Measurements from ENCODE around the gene BAG2. TPM values are rescaled to one million over a fixed set of nuclear protein-coding genes. Genes with fewer than 3 reads are reported as not detected.

Gene BAG2
- polyA plus RNA-seq, 3 donors, result 0.09 to 0.21 (median 0.20) TPM

- H3K27me3 ChIP-seq (ENCODE audit: control insufficient read depth in 2 of 2, insufficient read depth in 2 of 2, low read length in 2 of 2), result no peaks in the 10 kb centered on the region
- no peak overlapping the region for H3K4me3 ChIP-seq (replicated peaks in 1 of 3; ENCODE audit: low read depth in 2 of 3, low read length in 3 of 3)
- no peaks in the 10 kb centered on the region for H4K20me1 ChIP-seq (ENCODE audit: insufficient read depth, low read length)
- H3K27ac ChIP-seq (ENCODE audit: low read depth in 1 of 2, low read length in 2 of 2), result no peak overlapping the region
- H3K9ac ChIP-seq (ENCODE audit: insufficient read depth, low read length, poor library complexity, severe bottlenecking), result no peak overlapping the region
- no peak overlapping the region for H3K4me2 ChIP-seq (replicated peaks; ENCODE audit: extremely low read depth, low read length, poor library complexity, severe bottlenecking)
- H3K4me3 Mint-ChIP-seq, result no peak overlapping the region
- intact Hi-C loops (cut with micrococcal nuclease), result no loop called here
- no peaks in the 10 kb centered on the region for H3K36me3 ChIP-seq (replicated peaks in 1 of 2; ENCODE audit: control insufficient read depth in 1 of 2, insufficient read depth in 2 of 2, low read length in 2 of 2)
- TF ChIP-seq, protein P1, sequence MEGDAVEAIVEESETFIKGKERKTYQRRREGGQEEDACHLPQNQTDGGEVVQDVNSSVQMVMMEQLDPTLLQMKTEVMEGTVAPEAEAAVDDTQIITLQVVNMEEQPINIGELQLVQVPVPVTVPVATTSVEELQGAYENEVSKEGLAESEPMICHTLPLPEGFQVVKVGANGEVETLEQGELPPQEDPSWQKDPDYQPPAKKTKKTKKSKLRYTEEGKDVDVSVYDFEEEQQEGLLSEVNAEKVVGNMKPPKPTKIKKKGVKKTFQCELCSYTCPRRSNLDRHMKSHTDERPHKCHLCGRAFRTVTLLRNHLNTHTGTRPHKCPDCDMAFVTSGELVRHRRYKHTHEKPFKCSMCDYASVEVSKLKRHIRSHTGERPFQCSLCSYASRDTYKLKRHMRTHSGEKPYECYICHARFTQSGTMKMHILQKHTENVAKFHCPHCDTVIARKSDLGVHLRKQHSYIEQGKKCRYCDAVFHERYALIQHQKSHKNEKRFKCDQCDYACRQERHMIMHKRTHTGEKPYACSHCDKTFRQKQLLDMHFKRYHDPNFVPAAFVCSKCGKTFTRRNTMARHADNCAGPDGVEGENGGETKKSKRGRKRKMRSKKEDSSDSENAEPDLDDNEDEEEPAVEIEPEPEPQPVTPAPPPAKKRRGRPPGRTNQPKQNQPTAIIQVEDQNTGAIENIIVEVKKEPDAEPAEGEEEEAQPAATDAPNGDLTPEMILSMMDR (IDR thresholded peaks at IDR 0.05), result no peak
- no peaks in the 10 kb centered on the region for H3K79me2 ChIP-seq (ENCODE audit: insufficient read depth, low read length)
- no peak for DNase-seq
- no CpG with 5 or more reads among the region's 1 CpG for WGBS (ENCODE audit: insufficient coverage)
- no peak overlapping the region for H2AFZ ChIP-seq (ENCODE audit: insufficient read depth, low read depth, low read length, poor library complexity, severe bottlenecking)
- H3K27me3 Mint-ChIP-seq (ENCODE audit: low read depth in 3 of 3), result peaks cover 0 to 5% (median 1%) of the 10 kb centered on the region in 3 donors
- no peaks in the 10 kb centered on the region for H3K9me3 ChIP-seq (replicated peaks in 1 of 2; ENCODE audit: control insufficient read depth in 1 of 2, insufficient read depth in 1 of 2, low read length in 2 of 2)
- no peaks in the 10 kb centered on the region for H3K4me1 ChIP-seq (ENCODE audit: control insufficient read depth in 1 of 2, insufficient read depth in 2 of 2, low read length in 2 of 2)
- no peaks in the 10 kb centered on the region for H3K36me3 Mint-ChIP-seq
- peaks cover 5% of the 10 kb centered on the region for H3K4me1 Mint-ChIP-seq
- no peak overlapping the region for H3K27ac Mint-ChIP-seq
- peaks cover 2 to 6% (median 5%) of the 10 kb centered on the region in 7 donors for H3K9me3 Mint-ChIP-seq
Measured at GRCh38 chr6:57215260-57215659, 43.1 kb downstream of the BAG2 start.

GRCh38 chr6:57216235-57217101, 44.3 kb downstream of the BAG2 start:
- Histone ChIP-seq H3K4me3 (replicated peaks in 1 of 3; ENCODE audit: low read depth in 2 of 3, low read length in 3 of 3) (no peak overlapping the region), H3K9me3 (replicated peaks in 1 of 2; ENCODE audit: control insufficient read depth in 1 of 2, insufficient read depth in 1 of 2, low read length in 2 of 2) (no peaks in the 10 kb centered on the region), H3K9ac (ENCODE audit: insufficient read depth, low read length, poor library complexity, severe bottlenecking) (no peak overlapping the region), H3K27me3 (ENCODE audit: control insufficient read depth in 2 of 2, insufficient read depth in 2 of 2, low read length in 2 of 2) (peaks cover 5 to 7% of the 10 kb centered on the region in 2 donors), H3K4me2 (replicated peaks; ENCODE audit: extremely low read depth, low read length, poor library complexity, severe bottlenecking) (no peak overlapping the region), H2AFZ (ENCODE audit: insufficient read depth, low read depth, low read length, poor library complexity, severe bottlenecking) (no peak overlapping the region), H3K27ac (ENCODE audit: low read depth in 1 of 2, low read length in 2 of 2) (no peak overlapping the region), H4K20me1 (ENCODE audit: insufficient read depth, low read length) (no peaks in the 10 kb centered on the region), H3K79me2 (ENCODE audit: insufficient read depth, low read length) (no peaks in the 10 kb centered on the region), H3K36me3 (replicated peaks in 1 of 2; ENCODE audit: control insufficient read depth in 1 of 2, insufficient read depth in 2 of 2, low read length in 2 of 2) (no peaks in the 10 kb centered on the region), H3K4me1 (ENCODE audit: control insufficient read depth in 1 of 2, insufficient read depth in 2 of 2, low read length in 2 of 2) (peaks cover 5% of the 10 kb centered on the region in 2 donors)
- intact Hi-C loops (cut with micrococcal nuclease), result no loop called here
- Mint-ChIP-seq H3K9me3 (peaks cover 2 to 6% (median 5%) of the 10 kb centered on the region in 7 donors), H3K27me3 (ENCODE audit: low read depth in 3 of 3) (peaks cover 4 to 13% (median 9%) of the 10 kb centered on the region in 3 donors), H3K36me3 (no peaks in the 10 kb centered on the region), H3K27ac (no peak overlapping the region), H3K4me1 (peaks cover 9% of the 10 kb centered on the region), H3K4me3 (no peak overlapping the region)
- 100% methylated on average over 1 of the region's 7 CpGs for WGBS (ENCODE audit: insufficient coverage)
- no peak for DNase-seq
- TF ChIP-seq, protein P1 (IDR thresholded peaks at IDR 0.05), result peak; percentile 28
